Measurements from ENCODE around the gene LIMD2. TPM values are rescaled to one million over a fixed set of nuclear protein-coding genes. Genes with fewer than 3 reads are reported as not detected.

Gene LIMD2
- total RNA-seq, 1 donor from 2014 or later: 3.7 TPM

DNA sequence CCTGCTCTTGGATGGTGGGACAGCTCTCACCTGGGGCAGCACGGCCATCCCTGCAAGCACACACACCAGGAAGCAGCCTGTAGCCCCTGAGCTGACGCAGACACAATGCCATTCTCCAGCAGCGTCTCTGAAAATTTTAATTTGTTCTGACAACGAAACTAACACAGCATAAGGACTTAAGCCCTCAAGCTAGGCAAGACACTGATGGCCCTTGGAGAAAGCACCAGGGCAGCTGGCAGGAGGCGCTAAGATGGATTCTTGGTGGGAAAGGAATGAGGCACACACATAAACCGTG, 2.7 kb upstream of the LIMD2 start:
- no peaks in the 10 kb centered on the region for H3K9me3 ChIP-seq (ENCODE audit: control insufficient read depth in 3 of 3, low read length in 3 of 3)
- peaks cover 8 to 25% (median 20%) of the 10 kb centered on the region in 3 donors for H3K4me1 ChIP-seq (ENCODE audit: control insufficient read depth in 3 of 3, insufficient read depth in 3 of 3, low read length in 3 of 3)
- H3K27ac ChIP-seq (ENCODE audit: low read depth, low read length): no peak overlapping the region
- H3K9ac ChIP-seq (ENCODE audit: low read depth in 1 of 3, low read length in 3 of 3): no peak overlapping the region
- H3K27me3 ChIP-seq (ENCODE audit: control insufficient read depth in 3 of 3, insufficient read depth in 3 of 3, low read length in 3 of 3): peaks cover 0 to 10% (median 5%) of the 10 kb centered on the region in 3 donors
- H3K4me3 ChIP-seq (ENCODE audit: low read length in 3 of 3): no peak overlapping the region
- H3K36me3 ChIP-seq (ENCODE audit: control insufficient read depth in 3 of 3, insufficient read depth in 3 of 3, low read length in 3 of 3): peaks cover 35 to 40% (median 37%) of the 10 kb centered on the region in 3 donors

- peaks cover 8 to 29% (median 20%) of the 10 kb centered on the region in 3 donors for H3K4me1 ChIP-seq (ENCODE audit: control insufficient read depth in 3 of 3, insufficient read depth in 3 of 3, low read length in 3 of 3)
- peaks cover 31 to 36% (median 36%) of the 10 kb centered on the region in 3 donors for H3K36me3 ChIP-seq (ENCODE audit: control insufficient read depth in 3 of 3, insufficient read depth in 3 of 3, low read length in 3 of 3)
- no peak overlapping the region for H3K4me3 ChIP-seq (ENCODE audit: low read length in 3 of 3)
- no peaks in the 10 kb centered on the region for H3K9me3 ChIP-seq (ENCODE audit: control insufficient read depth in 3 of 3, low read length in 3 of 3)
- H3K9ac ChIP-seq (ENCODE audit: low read depth in 1 of 3, low read length in 3 of 3): no peak overlapping the region
- H3K27me3 ChIP-seq (ENCODE audit: control insufficient read depth in 3 of 3, insufficient read depth in 3 of 3, low read length in 3 of 3): peaks cover 0 to 10% (median 5%) of the 10 kb centered on the region in 3 donors
- H3K27ac ChIP-seq (ENCODE audit: low read depth, low read length): no peak overlapping the region
These were observed 2.2 kb upstream of the LIMD2 start for GRCh38 chr17:63701868-63702720.

DNA sequence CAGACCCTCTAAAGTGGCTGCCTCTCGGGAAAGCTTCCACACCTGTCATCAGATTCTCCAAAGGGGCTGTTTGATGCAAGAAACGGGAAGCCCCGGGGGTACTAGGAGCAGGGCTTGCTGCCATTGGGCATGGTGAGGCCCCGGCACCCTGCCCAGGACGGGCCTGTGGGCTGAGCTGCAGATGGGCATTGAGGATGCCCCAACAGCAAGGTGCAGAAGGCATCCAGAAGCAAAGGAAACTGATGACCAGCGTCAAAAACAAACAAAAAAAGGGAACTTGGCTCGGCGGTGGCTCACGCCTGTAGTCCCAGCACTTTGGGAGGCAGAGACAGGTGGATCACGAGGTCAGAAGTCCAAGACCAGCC, 1.5 kb upstream of the LIMD2 start:
- peak overlapping the region; percentile 25 to 56 (median 38) for H3K4me3 ChIP-seq (ENCODE audit: low read length in 3 of 3)
- H3K27me3 ChIP-seq (ENCODE audit: control insufficient read depth in 3 of 3, insufficient read depth in 3 of 3, low read length in 3 of 3): peaks cover 0 to 10% (median 5%) of the 10 kb centered on the region in 3 donors
- peaks cover 12 to 34% (median 20%) of the 10 kb centered on the region in 3 donors for H3K4me1 ChIP-seq (ENCODE audit: control insufficient read depth in 3 of 3, insufficient read depth in 3 of 3, low read length in 3 of 3)
- peaks cover 30 to 32% (median 31%) of the 10 kb centered on the region in 3 donors for H3K36me3 ChIP-seq (ENCODE audit: control insufficient read depth in 3 of 3, insufficient read depth in 3 of 3, low read length in 3 of 3)
- peak overlapping the region; percentile 47 for H3K27ac ChIP-seq (ENCODE audit: low read depth, low read length)
- H3K9me3 ChIP-seq (ENCODE audit: control insufficient read depth in 3 of 3, low read length in 3 of 3): no peaks in the 10 kb centered on the region
- H3K9ac ChIP-seq (ENCODE audit: low read depth in 1 of 3, low read length in 3 of 3): peak overlapping the region; percentile 33 to 59 (median 50)

DNA sequence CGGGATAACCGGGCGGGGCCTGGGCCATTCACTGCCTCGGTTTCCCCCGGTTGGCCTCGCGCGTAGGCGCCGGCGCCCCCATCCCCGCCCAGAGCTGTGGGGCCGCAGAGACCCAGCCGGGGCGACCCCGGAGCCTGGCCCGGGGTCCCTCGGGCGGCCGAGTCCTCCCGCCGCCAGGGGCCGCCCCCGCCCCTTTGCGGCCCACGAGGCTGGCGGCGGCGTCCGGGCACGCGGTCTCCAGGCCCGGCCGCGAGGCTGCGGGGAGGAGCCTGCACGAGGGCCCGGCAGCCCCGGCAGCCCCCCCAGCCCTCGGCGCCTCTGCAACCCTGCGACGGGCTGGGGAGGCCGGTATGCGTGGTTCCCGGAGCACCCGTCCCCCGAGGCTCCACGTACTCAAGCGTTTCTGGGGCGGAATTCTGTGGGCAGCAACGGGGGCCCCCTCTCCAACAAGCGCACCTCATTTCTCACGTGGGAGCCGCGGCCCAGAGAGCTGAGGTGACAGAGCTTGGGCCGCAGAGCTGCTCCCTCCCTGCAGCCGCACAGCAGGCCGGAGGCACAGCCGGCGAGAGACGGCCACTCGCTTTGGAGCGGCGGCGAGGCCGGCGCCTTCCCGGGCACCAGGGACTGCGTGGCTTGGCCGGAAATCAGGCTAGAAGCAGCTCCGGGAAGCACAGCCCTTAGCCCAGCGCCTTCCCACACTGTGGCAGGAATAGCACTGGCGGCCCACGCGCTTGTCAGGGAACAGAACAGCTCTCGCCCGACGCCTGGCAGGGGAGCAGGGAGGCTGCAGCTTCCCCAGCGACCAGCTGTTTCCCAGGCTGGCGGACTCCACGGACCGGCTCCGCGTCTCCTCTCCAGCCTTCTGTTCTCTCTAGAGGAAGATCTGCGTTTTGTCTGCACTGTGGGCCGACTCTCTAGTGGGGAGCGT, 867 bp upstream of the LIMD2 start:
- Histone ChIP-seq H3K9me3 (ENCODE audit: control insufficient read depth in 3 of 3, low read length in 3 of 3) (no peaks in the 10 kb centered on the region), H3K36me3 (ENCODE audit: control insufficient read depth in 3 of 3, insufficient read depth in 3 of 3, low read length in 3 of 3) (peaks cover 23 to 26% (median 24%) of the 10 kb centered on the region in 3 donors), H3K9ac (ENCODE audit: low read depth in 1 of 3, low read length in 3 of 3) (peak overlapping the region; percentile 33 to 59 (median 50)), H3K4me3 (ENCODE audit: low read length in 3 of 3) (peak overlapping the region; percentile 38 to 56 (median 54)), H3K4me1 (ENCODE audit: control insufficient read depth in 3 of 3, insufficient read depth in 3 of 3, low read length in 3 of 3) (peaks cover 12 to 39% (median 20%) of the 10 kb centered on the region in 3 donors), H3K27ac (ENCODE audit: low read depth, low read length) (peak overlapping the region; percentile 47), H3K27me3 (ENCODE audit: control insufficient read depth in 3 of 3, insufficient read depth in 3 of 3, low read length in 3 of 3) (peaks cover 0 to 10% (median 5%) of the 10 kb centered on the region in 3 donors)

- H3K27ac ChIP-seq (ENCODE audit: low read depth, low read length): no peak overlapping the region
- peak overlapping the region in 1 of 3 donors; percentile 25 for H3K9ac ChIP-seq (ENCODE audit: low read depth in 1 of 3, low read length in 3 of 3)
- peaks cover 12 to 39% (median 20%) of the 10 kb centered on the region in 3 donors for H3K4me1 ChIP-seq (ENCODE audit: control insufficient read depth in 3 of 3, insufficient read depth in 3 of 3, low read length in 3 of 3)
These were observed 863 bp downstream of the LIMD2 start for GRCh38 chr17:63698886-63699637.

DNA sequence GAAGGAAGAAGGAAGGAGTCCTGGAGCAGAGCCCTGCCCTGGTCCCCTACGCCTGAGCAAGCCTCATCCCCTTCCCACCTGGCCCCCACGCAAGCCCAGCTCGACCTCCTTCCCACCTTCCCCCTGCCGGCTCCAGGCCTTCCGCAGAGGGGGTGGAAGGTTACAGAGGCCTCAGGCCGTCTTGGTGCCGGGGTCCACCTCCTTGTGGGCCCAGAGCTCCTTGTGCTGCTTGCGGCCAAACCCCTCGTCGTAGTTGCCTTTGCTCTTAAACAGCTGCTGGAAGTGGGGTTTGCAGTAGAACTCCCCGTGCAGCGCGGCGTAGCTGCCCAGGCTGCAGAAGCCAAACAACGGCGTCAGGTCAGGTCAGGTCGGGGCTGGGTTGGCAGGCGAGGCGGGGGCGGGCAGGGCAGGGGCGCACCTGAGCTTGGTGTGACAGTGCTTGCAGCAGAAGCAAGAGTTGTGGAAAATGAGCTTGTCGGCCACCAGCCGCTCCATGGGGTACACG, 1.5 kb downstream of the LIMD2 start:
- Histone ChIP-seq H3K4me1 (ENCODE audit: control insufficient read depth in 3 of 3, insufficient read depth in 3 of 3, low read length in 3 of 3) (peaks cover 12 to 39% (median 20%) of the 10 kb centered on the region in 3 donors), H3K27ac (ENCODE audit: low read depth, low read length) (no peak overlapping the region), H3K9ac (ENCODE audit: low read depth in 1 of 3, low read length in 3 of 3) (peak overlapping the region in 1 of 3 donors; percentile 38), H3K9me3 (ENCODE audit: control insufficient read depth in 3 of 3, low read length in 3 of 3) (no peaks in the 10 kb centered on the region), H3K27me3 (ENCODE audit: control insufficient read depth in 3 of 3, insufficient read depth in 3 of 3, low read length in 3 of 3) (peaks cover 0 to 10% (median 5%) of the 10 kb centered on the region in 3 donors), H3K36me3 (ENCODE audit: control insufficient read depth in 3 of 3, insufficient read depth in 3 of 3, low read length in 3 of 3) (peaks cover 22 to 26% (median 22%) of the 10 kb centered on the region in 3 donors), H3K4me3 (ENCODE audit: low read length in 3 of 3) (peak overlapping the region in 1 of 3 donors; percentile 36)

More at GRCh38 chr17:63698886-63699637, 863 bp downstream of the LIMD2 start:
- Histone ChIP-seq H3K36me3 (ENCODE audit: control insufficient read depth in 3 of 3, insufficient read depth in 3 of 3, low read length in 3 of 3) (peaks cover 21 to 26% (median 22%) of the 10 kb centered on the region in 3 donors), H3K4me3 (ENCODE audit: low read length in 3 of 3) (peak overlapping the region in 1 of 3 donors; percentile 32), H3K27me3 (ENCODE audit: control insufficient read depth in 3 of 3, insufficient read depth in 3 of 3, low read length in 3 of 3) (peaks cover 0 to 10% (median 5%) of the 10 kb centered on the region in 3 donors), H3K9me3 (ENCODE audit: control insufficient read depth in 3 of 3, low read length in 3 of 3) (no peaks in the 10 kb centered on the region)

DNA sequence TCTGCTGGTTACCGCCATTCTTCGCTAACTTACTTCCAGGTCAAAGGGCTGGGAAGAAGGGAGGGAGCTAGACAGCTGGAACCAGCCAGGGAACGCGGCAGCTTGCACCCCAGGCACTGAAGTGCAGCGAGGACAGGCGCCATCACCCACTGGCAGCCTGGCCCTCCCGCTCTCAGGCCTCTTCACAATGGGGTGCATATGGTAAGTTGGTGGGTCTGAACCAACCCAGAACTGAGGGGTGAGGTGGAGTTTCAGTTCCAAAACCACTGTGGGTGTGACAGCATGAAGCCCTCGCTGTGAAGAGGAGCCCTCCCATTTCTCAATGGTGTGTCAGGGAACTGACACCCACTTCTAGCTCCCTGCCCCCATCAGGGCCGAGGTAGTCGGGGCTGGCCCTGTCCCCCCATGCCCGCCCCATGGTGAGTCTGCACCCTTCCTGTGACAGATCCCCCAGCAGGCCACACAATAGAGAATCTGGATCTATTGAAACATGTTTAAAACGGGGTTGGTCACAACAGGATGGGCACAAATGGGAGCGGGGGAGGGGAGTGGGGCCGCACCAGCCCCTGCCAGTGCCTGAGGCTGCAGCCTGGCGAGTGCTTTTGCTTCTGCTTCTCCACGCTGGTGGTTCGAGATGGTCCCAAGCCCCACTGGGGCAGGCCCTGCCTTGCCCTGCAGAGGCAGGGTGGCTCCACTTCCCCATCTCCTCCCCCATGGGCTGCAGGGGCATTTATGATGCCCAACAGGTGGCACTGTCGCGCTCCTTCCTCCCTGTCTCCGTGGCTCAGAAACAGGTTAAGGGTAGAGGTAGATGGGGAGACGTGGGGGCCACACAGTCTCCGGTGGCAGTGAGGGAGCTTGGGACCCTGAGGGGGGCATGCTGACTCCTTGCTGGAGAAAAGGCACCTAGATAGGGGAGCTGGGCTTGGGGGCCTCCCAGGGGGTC, 2.3 kb downstream of the LIMD2 start:
- H3K4me1 ChIP-seq (ENCODE audit: control insufficient read depth in 3 of 3, insufficient read depth in 3 of 3, low read length in 3 of 3): peaks cover 12 to 35% (median 20%) of the 10 kb centered on the region in 3 donors
- no peaks in the 10 kb centered on the region for H3K9me3 ChIP-seq (ENCODE audit: control insufficient read depth in 3 of 3, low read length in 3 of 3)
- peak overlapping the region in 1 of 3 donors; percentile 50 for H3K9ac ChIP-seq (ENCODE audit: low read depth in 1 of 3, low read length in 3 of 3)
- peaks cover 22 to 24% (median 24%) of the 10 kb centered on the region in 3 donors for H3K36me3 ChIP-seq (ENCODE audit: control insufficient read depth in 3 of 3, insufficient read depth in 3 of 3, low read length in 3 of 3)
- H3K27me3 ChIP-seq (ENCODE audit: control insufficient read depth in 3 of 3, insufficient read depth in 3 of 3, low read length in 3 of 3): peaks cover 0 to 10% (median 5%) of the 10 kb centered on the region in 3 donors
- H3K27ac ChIP-seq (ENCODE audit: low read depth, low read length): no peak overlapping the region
- no peak overlapping the region for H3K4me3 ChIP-seq (ENCODE audit: low read length in 3 of 3)

DNA sequence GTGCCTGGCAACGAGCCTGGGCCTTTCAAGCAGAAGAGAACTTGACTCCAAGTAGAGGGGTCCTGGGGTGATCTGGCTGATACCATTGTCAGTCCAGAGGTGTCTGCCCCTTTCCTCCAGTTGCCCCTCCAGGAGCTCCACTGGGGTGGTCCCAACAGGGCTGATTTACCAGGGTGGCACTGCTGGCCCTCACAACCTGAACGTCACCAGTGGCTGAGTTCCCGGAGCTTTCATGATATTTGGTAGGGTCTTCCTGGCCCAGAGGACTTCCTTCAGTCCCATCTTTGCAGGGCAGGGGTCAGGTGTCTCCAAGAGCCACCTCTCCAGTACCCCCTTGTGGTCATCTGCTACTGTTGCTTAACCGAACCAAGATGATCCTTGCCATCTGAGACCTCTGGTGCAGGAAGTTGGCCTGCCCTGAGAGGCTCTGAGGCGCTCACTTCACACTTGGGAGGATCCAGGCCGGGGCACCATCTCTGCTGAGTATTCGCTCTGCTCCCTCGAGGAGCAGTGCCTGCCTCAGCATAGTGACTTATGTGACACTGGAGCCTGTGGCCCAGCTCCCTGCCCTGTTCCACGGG, 3.5 kb downstream of the LIMD2 start:
- Histone ChIP-seq H3K9ac (ENCODE audit: low read depth in 1 of 3, low read length in 3 of 3) (no peak overlapping the region), H3K36me3 (ENCODE audit: control insufficient read depth in 3 of 3, insufficient read depth in 3 of 3, low read length in 3 of 3) (peaks cover 33 to 36% (median 35%) of the 10 kb centered on the region in 3 donors), H3K4me1 (ENCODE audit: control insufficient read depth in 3 of 3, insufficient read depth in 3 of 3, low read length in 3 of 3) (peaks cover 11 to 33% (median 19%) of the 10 kb centered on the region in 3 donors), H3K4me3 (ENCODE audit: low read length in 3 of 3) (no peak overlapping the region), H3K27ac (ENCODE audit: low read depth, low read length) (no peak overlapping the region), H3K27me3 (ENCODE audit: control insufficient read depth in 3 of 3, insufficient read depth in 3 of 3, low read length in 3 of 3) (peaks cover 0 to 9% (median 5%) of the 10 kb centered on the region in 3 donors), H3K9me3 (ENCODE audit: control insufficient read depth in 3 of 3, low read length in 3 of 3) (no peaks in the 10 kb centered on the region)
